ENCODE measurements around the gene ARMC5. TPM values are rescaled to one million over a fixed set of nuclear protein-coding genes. Genes with fewer than 3 reads are reported as not detected.

ARMC5 gene
- total RNA-seq, 1 donor from 2014 or later, result 5.4 TPM

DNA sequence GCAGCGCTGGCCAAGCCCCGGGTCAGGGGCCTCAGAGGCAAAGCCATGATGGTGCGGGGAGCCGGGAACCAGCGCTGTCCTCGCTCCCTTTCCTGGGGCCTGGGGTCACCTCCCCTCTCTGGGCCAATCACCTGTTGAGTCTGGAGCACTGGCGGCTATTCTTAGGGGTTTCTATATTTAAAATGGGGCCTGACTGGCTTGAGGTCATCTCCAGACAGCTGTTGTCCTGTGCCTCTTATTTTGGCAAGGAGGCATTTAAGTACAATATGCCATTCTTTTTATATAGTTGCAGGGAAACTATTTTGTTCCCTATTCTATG, 31.1 kb upstream of the ARMC5 start, which contains the start of gene COX6A2:
Gene COX6A2, minus strand, starts transcription at position 82 of the 319 bp plus-strand sequence. Its CDS starts 35 bp downstream, at position 47.
- peaks cover 7% of the 10 kb centered on the region for H3K27me3 ChIP-seq
- Mint-ChIP-seq H3K36me3 (no peaks in the 10 kb centered on the region), H3K27ac (no peak within 1 kb of the TSS), H3K9me3 (peaks cover 2% of the 10 kb centered on the region), H3K4me3 (no peak within 1 kb of the TSS), H3K27me3 (ENCODE audit: insufficient read depth, low read depth) (peaks cover 7% of the 10 kb centered on the region), H3K4me1 (peaks cover 5% of the 10 kb centered on the region)
- H3F3A ChIP-seq (ENCODE audit: low read depth), result no peaks in the 10 kb centered on the region
- H4K20me1 ChIP-seq (ENCODE audit: low read depth), result no peaks in the 10 kb centered on the region
- TF ChIP-seq EZH2 (IDR thresholded peaks at IDR 0.05) (no peak), EZH2phosphoT487 (IDR thresholded peaks at IDR 0.05) (no peak)
- TF ChIP-seq, protein P1, sequence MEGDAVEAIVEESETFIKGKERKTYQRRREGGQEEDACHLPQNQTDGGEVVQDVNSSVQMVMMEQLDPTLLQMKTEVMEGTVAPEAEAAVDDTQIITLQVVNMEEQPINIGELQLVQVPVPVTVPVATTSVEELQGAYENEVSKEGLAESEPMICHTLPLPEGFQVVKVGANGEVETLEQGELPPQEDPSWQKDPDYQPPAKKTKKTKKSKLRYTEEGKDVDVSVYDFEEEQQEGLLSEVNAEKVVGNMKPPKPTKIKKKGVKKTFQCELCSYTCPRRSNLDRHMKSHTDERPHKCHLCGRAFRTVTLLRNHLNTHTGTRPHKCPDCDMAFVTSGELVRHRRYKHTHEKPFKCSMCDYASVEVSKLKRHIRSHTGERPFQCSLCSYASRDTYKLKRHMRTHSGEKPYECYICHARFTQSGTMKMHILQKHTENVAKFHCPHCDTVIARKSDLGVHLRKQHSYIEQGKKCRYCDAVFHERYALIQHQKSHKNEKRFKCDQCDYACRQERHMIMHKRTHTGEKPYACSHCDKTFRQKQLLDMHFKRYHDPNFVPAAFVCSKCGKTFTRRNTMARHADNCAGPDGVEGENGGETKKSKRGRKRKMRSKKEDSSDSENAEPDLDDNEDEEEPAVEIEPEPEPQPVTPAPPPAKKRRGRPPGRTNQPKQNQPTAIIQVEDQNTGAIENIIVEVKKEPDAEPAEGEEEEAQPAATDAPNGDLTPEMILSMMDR (IDR thresholded peaks at IDR 0.05), result no peak
- H3K4me1 ChIP-seq, result no peaks in the 10 kb centered on the region
- no peak within 1 kb of the TSS for H3K27ac ChIP-seq
- H3K9ac ChIP-seq, result no peak within 1 kb of the TSS
- no peak within 1 kb of the TSS for H3K4me2 ChIP-seq
- H3K9me3 ChIP-seq (ENCODE audit: low read depth), result no peaks in the 10 kb centered on the region
- H3K79me2 ChIP-seq (ENCODE audit: low read depth), result no peaks in the 10 kb centered on the region
- H3K36me3 ChIP-seq, result no peaks in the 10 kb centered on the region
- H3K4me3 ChIP-seq, result no peak within 1 kb of the TSS
- H2AFZ ChIP-seq (replicated peaks), result no peak within 1 kb of the TSS
- no peak for DNase-seq (ENCODE audit: low spot score)

DNA sequence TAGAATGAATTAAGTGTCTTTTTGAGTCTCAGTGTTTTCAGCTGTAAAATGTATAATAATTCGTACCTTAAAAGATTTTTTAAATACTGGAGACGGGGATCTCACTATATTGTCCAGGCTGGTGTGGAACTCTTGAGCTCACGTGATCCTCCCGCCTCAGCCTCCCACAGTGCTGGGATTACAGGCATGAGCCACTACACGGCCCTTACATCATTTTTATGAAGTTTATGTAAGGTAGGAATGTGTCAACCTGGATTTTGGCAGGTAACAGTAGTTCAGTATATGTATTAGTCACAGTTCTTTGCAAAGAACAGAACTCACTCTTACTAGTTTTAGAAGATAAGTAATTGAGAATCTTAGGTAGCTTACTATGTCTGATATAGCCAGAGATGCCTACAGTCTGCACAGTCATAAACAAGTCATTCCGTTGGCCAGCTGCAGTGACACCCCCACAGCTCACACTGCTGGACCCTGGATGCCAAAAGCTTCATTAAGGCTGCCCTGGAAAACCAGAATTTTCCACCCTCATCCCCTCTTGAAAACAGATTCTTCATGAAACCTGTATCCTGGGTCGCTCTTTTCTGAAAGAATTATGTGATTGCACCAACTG, 30.6 kb upstream of the ARMC5 start:
- no peaks in the 10 kb centered on the region for H3K36me3 Mint-ChIP-seq
- Histone ChIP-seq H3K27ac (no peak overlapping the region), H3K27me3 (peaks cover 7% of the 10 kb centered on the region), H4K20me1 (ENCODE audit: low read depth) (no peaks in the 10 kb centered on the region), H2AFZ (replicated peaks) (no peak overlapping the region), H3K4me2 (no peak overlapping the region), H3K9me3 (ENCODE audit: low read depth) (no peaks in the 10 kb centered on the region), H3K4me3 (no peak overlapping the region), H3K9ac (no peak overlapping the region), H3K79me2 (ENCODE audit: low read depth) (no peaks in the 10 kb centered on the region), H3F3A (ENCODE audit: low read depth) (no peaks in the 10 kb centered on the region), H3K36me3 (no peaks in the 10 kb centered on the region), H3K4me1 (no peaks in the 10 kb centered on the region)
- DNase-seq (ENCODE audit: low spot score), result no peak
- H3K27me3 Mint-ChIP-seq (ENCODE audit: insufficient read depth, low read depth), result peaks cover 7% of the 10 kb centered on the region
- H3K4me1 Mint-ChIP-seq, result peaks cover 8% of the 10 kb centered on the region
- no peak overlapping the region for H3K4me3 Mint-ChIP-seq
- H3K27ac Mint-ChIP-seq, result no peak overlapping the region
- peaks cover 2% of the 10 kb centered on the region for H3K9me3 Mint-ChIP-seq
- TF ChIP-seq, protein P1 (IDR thresholded peaks at IDR 0.05), result no peak
- no peak for TF ChIP-seq EZH2phosphoT487 (IDR thresholded peaks at IDR 0.05)
- TF ChIP-seq EZH2 (IDR thresholded peaks at IDR 0.05), result no peak

DNA sequence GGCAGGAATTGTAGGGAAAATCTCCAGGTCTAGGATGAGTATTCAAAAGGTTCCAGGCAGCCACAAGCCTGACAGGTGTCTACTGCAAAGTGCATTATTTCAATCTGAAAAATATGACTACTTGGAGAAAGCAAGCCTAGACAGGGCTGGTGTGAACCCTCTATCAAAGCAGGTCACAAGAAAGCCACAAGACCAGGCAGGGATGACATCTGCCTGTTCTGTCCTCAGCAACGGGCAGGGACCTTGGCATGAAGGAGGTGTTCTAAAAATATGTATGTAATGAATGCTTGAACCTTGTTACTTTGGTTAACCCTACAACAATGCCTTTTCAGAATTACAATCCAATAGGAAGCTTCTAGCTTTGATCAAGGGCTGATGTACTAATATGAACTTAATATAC, 30.0 kb upstream of the ARMC5 start:
- H3K4me1 Mint-ChIP-seq, result peaks cover 8% of the 10 kb centered on the region
- Histone ChIP-seq H3K79me2 (ENCODE audit: low read depth) (no peaks in the 10 kb centered on the region), H3K27ac (no peak overlapping the region), H3K27me3 (peaks cover 7% of the 10 kb centered on the region), H4K20me1 (ENCODE audit: low read depth) (no peaks in the 10 kb centered on the region), H3K4me1 (no peaks in the 10 kb centered on the region), H2AFZ (replicated peaks) (no peak overlapping the region), H3K4me2 (no peak overlapping the region), H3K9me3 (ENCODE audit: low read depth) (no peaks in the 10 kb centered on the region), H3K36me3 (no peaks in the 10 kb centered on the region), H3K9ac (no peak overlapping the region), H3F3A (ENCODE audit: low read depth) (no peaks in the 10 kb centered on the region), H3K4me3 (no peak overlapping the region)
- no peak overlapping the region for H3K27ac Mint-ChIP-seq
- H3K36me3 Mint-ChIP-seq, result no peaks in the 10 kb centered on the region
- H3K4me3 Mint-ChIP-seq, result no peak overlapping the region
- TF ChIP-seq EZH2 (IDR thresholded peaks at IDR 0.05), result no peak
- TF ChIP-seq, protein P1 (IDR thresholded peaks at IDR 0.05), result no peak
- no peak for TF ChIP-seq EZH2phosphoT487 (IDR thresholded peaks at IDR 0.05)
- DNase-seq (ENCODE audit: low spot score), result no peak
- H3K9me3 Mint-ChIP-seq, result peaks cover 2% of the 10 kb centered on the region
- H3K27me3 Mint-ChIP-seq (ENCODE audit: insufficient read depth, low read depth), result peaks cover 7% of the 10 kb centered on the region
